Fibroblast of lung (primary cell): ENCODE results near the gene WIPF2. TPM values are rescaled to one million over a fixed set of nuclear protein-coding genes. Genes with fewer than 3 reads are reported as not detected.

Source experiments
- DNase-seq, 2 donors: peaks; one replicate each; pipeline versions ENCODE4 v3.0.0 to v3.0.0-alpha.2; 2010; ENCODE audit warnings: low read depth in 2 of 2
- H2AFZ ChIP-seq: 2 replicates; pipeline ENCODE4 v1.5.1; 2012; ENCODE audit warnings: low read length, control low read depth, inconsistent platforms
- H3K27ac ChIP-seq: 2 replicates; pipeline ENCODE4 v1.5.1; 2011; ENCODE audit warnings: low read length, control low read depth; ENCODE audit not compliant: insufficient read depth
- H3K27me3 ChIP-seq: 2 replicates; pipeline ENCODE4 v1.5.1; 2011; ENCODE audit warnings: mild to moderate bottlenecking, low read length; ENCODE audit not compliant: control insufficient read depth, insufficient read depth
- H3K36me3 ChIP-seq: 2 replicates; pipeline ENCODE4 v1.5.1; 2011; ENCODE audit warnings: low read length; ENCODE audit not compliant: control insufficient read depth, insufficient read depth
- H3K4me1 ChIP-seq: 2 replicates; pipeline ENCODE4 v1.5.1; 2011; ENCODE audit warnings: low read length; ENCODE audit not compliant: control insufficient read depth, insufficient read depth; ENCODE audit errors: extremely low read depth
- H3K4me2 ChIP-seq: 2 replicates; pipeline ENCODE4 v1.5.1; 2011; ENCODE audit warnings: low read length, control low read depth; ENCODE audit not compliant: insufficient read depth; ENCODE audit errors: extremely low read depth
- H3K4me3 ChIP-seq, 4 experiments: fragments of 200-600 bp in 1 of 4; sonication (generic) in 1 of 4; replicated peaks in 1 of 4; 2 replicates each; pipeline ENCODE4 v1.5.1; 2011 to 2016; ENCODE audit warnings: low read length in 4 of 4, low read depth in 3 of 4, mild to moderate bottlenecking in 3 of 4, control low read depth in 2 of 4, inconsistent platforms in 1 of 4, mixed read lengths in 1 of 4; ENCODE audit not compliant: insufficient read depth in 1 of 4; ENCODE audit errors: control extremely low read depth in 1 of 4
- H3K79me2 ChIP-seq: 2 replicates; pipeline ENCODE4 v1.5.1; 2012; ENCODE audit warnings: mild to moderate bottlenecking, low read length, inconsistent platforms; ENCODE audit not compliant: control insufficient read depth, insufficient read depth
- H3K9ac ChIP-seq: 2 replicates; pipeline ENCODE4 v1.5.1; 2011; ENCODE audit warnings: mild to moderate bottlenecking, low read length, control low read depth; ENCODE audit not compliant: insufficient read depth
- H3K9me3 ChIP-seq: 2 replicates; pipeline ENCODE4 v1.5.1; 2012; ENCODE audit warnings: low read depth, low read length; ENCODE audit not compliant: control insufficient read depth, insufficient read depth
- H4K20me1 ChIP-seq: 2 replicates; pipeline ENCODE4 v1.5.1; 2011; ENCODE audit warnings: low read length; ENCODE audit not compliant: control insufficient read depth, insufficient read depth; ENCODE audit errors: extremely low read depth
- CTCF ChIP-seq, 2 donors: IDR thresholded peaks in 1 of 2; conservative IDR thresholded peaks in 1 of 2; 1 replicate in 1 of 2; 2 replicates in 1 of 2; pipeline ENCODE4 v1.5.1; 2011 to 2012; ENCODE audit warnings: low read length in 2 of 2, control low read depth in 1 of 2, inconsistent platforms in 1 of 2, low read depth in 1 of 2, mild to moderate bottlenecking in 1 of 2
- EZH2 ChIP-seq: IDR thresholded peaks from 2 replicates; pipeline ENCODE4 v1.5.1; 2012; ENCODE audit warnings: low read length, control low read depth, mild to moderate bottlenecking; ENCODE audit errors: missing control alignments
- polyA plus RNA-seq, 2 donors: library from polyadenylated mRNA; depleted of rRNA in 1 of 2; stranded (reverse) in 1 of 2; unstranded in 1 of 2; fragments of >200 nt; gene quantifications; 2 replicates each; pipeline ENCODE4 v1.2.1, GENCODE V29; 2011 to 2012; ENCODE audit warnings: missing spikeins in 1 of 2
- total RNA-seq: library from RNA; depleted of rRNA; stranded (reverse); fragments of >200 nt; gene quantifications from 2 replicates; pipeline ENCODE4 v1.2.1, GENCODE V29; 2014

WIPF2 gene
- total and polyA plus RNA-seq, 2 donors (not counting 1 experiment from before 2014, with no cell fraction given): 7.6 to 9.1 TPM

GRCh38 chr17:40191237-40192208, 27.6 kb upstream of the WIPF2 start:
- peak overlapping the region; percentile 42 for H3K9ac ChIP-seq
- no peaks in the 10 kb centered on the region for H3K9me3 ChIP-seq
- no peaks in the 10 kb centered on the region for H3K79me2 ChIP-seq
- H4K20me1 ChIP-seq: no peaks in the 10 kb centered on the region
- H3K36me3 ChIP-seq: peaks cover 4% of the 10 kb centered on the region
- TF ChIP-seq EZH2 (no peak), CTCF (conservative IDR thresholded peaks at IDR 0.05 in 1 of 2, IDR thresholded peaks at IDR 0.05 in 1 of 2; ENCODE audit: low read depth in 1 of 2, low read length in 2 of 2) (peak; percentile 57 to 78)
- H3K4me2 ChIP-seq: peak overlapping the region; percentile 78
- no peak overlapping the region for H3K27ac ChIP-seq
- H3K4me3 ChIP-seq: peak overlapping the region; percentile 36 to 57 (median 56)
- H3K4me1 ChIP-seq: peaks cover 6% of the 10 kb centered on the region
- peak overlapping the region; percentile 81 for H2AFZ ChIP-seq
- H3K27me3 ChIP-seq: no peaks in the 10 kb centered on the region
- peak; percentile 78 to 79 for DNase-seq

GRCh38 chr17:40192961-40193360, 26.1 kb upstream of the WIPF2 start:
- Histone ChIP-seq H3K4me2 (no peak overlapping the region), H2AFZ (no peak overlapping the region), H3K9ac (no peak overlapping the region), H3K9me3 (no peaks in the 10 kb centered on the region), H3K27me3 (no peaks in the 10 kb centered on the region), H3K4me1 (peaks cover 6% of the 10 kb centered on the region), H3K36me3 (peaks cover 4% of the 10 kb centered on the region), H4K20me1 (no peaks in the 10 kb centered on the region), H3K79me2 (no peaks in the 10 kb centered on the region), H3K4me3 (no peak overlapping the region), H3K27ac (no peak overlapping the region)
- no peak for DNase-seq
- TF ChIP-seq EZH2 (no peak), CTCF (conservative IDR thresholded peaks at IDR 0.05 in 1 of 2, IDR thresholded peaks at IDR 0.05 in 1 of 2; ENCODE audit: low read depth in 1 of 2, low read length in 2 of 2) (no peak)

GRCh38 chr17:40194821-40195220, 24.3 kb upstream of the WIPF2 start:
- Histone ChIP-seq H2AFZ (no peak overlapping the region), H3K9me3 (no peaks in the 10 kb centered on the region), H3K9ac (no peak overlapping the region), H3K36me3 (peaks cover 2% of the 10 kb centered on the region), H3K4me3 (no peak overlapping the region), H3K27me3 (no peaks in the 10 kb centered on the region), H3K4me2 (no peak overlapping the region), H3K27ac (no peak overlapping the region), H4K20me1 (no peaks in the 10 kb centered on the region), H3K79me2 (no peaks in the 10 kb centered on the region), H3K4me1 (peaks cover 6% of the 10 kb centered on the region)
- no peak for DNase-seq
- TF ChIP-seq CTCF (conservative IDR thresholded peaks at IDR 0.05 in 1 of 2, IDR thresholded peaks at IDR 0.05 in 1 of 2; ENCODE audit: low read depth in 1 of 2, low read length in 2 of 2) (no peak), EZH2 (no peak)
